Thymus (tissue), 11 donors: ENCODE data around the gene C3AR1. TPM values are rescaled to one million over a fixed set of nuclear protein-coding genes. Genes with fewer than 3 reads are reported as not detected.
"Not testable (repeated sequence)": the region's sequence is repeated elsewhere in the genome, so short reads cannot be mapped to it uniquely, and the experiment has no call there.

Source experiments
- DNase-seq, 9 donors: peaks; one replicate each; pipeline ENCODE4 v3.0.0-alpha.2; 2013; ENCODE audit warnings: low spot score in 9 of 9, low read depth in 6 of 9, missing footprints in 1 of 9
- H3K27ac ChIP-seq, 2 donors: one replicate each; pipeline ENCODE4 v1.5.1; 2013; ENCODE audit warnings: control low read depth in 1 of 2, low read depth in 1 of 2, low read length in 1 of 2, mild to moderate bottlenecking in 1 of 2, moderate library complexity in 1 of 2
- H3K27me3 ChIP-seq, 2 donors: one replicate each; pipeline ENCODE4 v1.5.1; 2013; ENCODE audit warnings: low read length in 1 of 2; ENCODE audit not compliant: control insufficient read depth in 2 of 2, insufficient read depth in 1 of 2
- H3K36me3 ChIP-seq, 2 donors: one replicate each; pipeline ENCODE4 v1.5.1; 2013; ENCODE audit warnings: low read length in 1 of 2, mild to moderate bottlenecking in 1 of 2, moderate library complexity in 1 of 2; ENCODE audit not compliant: control insufficient read depth in 2 of 2, insufficient read depth in 2 of 2
- H3K4me1 ChIP-seq, 2 donors: one replicate each; pipeline ENCODE4 v1.5.1; 2013; ENCODE audit warnings: low read length in 2 of 2; ENCODE audit not compliant: control insufficient read depth in 2 of 2, insufficient read depth in 2 of 2
- H3K4me3 ChIP-seq, 2 donors: one replicate each; pipeline ENCODE4 v1.5.1; 2013; ENCODE audit warnings: low read length in 2 of 2, control low read depth in 1 of 2, mild to moderate bottlenecking in 1 of 2
- H3K9me3 ChIP-seq, 2 donors: one replicate each; pipeline ENCODE4 v1.5.1; 2013; ENCODE audit warnings: low read length in 1 of 2, mild to moderate bottlenecking in 1 of 2; ENCODE audit not compliant: control insufficient read depth in 2 of 2, insufficient read depth in 1 of 2
- WGBS: extraction: QIAGEN DNeasy Blood & Tissue Kit; methylation state at CpG from one replicate; pipeline ENCODE4 v1.1.7; 2013; 5-methylcytosine and 5-hydroxymethylcytosine counted together
- polyA plus RNA-seq: library from polyadenylated mRNA; stranded (reverse); fragments of 200-250 nt; gene quantifications from one replicate; pipeline ENCODE4 v1.2.3, GENCODE V29; 2013
- total RNA-seq: library from RNA; stranded (reverse); fragments of 120-200 nt; gene quantifications from one replicate; pipeline ENCODE4 v1.2.4, GENCODE V29; 2013
- donor health status: healthy.

C3AR1 gene
- total and polyA plus RNA-seq, 2 donors, result 8.2 to 9.6 TPM

DNA sequence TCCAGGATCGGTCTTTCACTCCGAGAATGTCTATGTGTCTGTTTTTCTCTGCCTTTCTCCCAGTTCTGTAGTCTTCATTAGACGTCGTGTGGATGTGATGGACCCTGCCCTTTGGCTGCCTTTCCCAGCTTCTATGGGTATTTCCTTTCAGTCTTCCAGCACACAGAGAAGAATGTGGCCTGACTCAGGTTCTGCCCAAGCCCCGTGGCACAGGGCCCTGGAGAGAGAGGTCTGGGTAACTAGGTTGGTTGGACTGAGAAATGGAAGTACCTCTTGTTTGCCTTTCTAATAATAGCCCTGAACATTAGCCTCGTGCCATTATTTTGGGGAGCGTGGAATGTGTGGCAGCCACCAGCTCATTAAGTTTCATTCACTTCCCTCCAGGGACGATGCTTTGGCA, 29.8 kb downstream of the C3AR1 start:
- 84% methylated on average over 8 of the region's 8 CpGs for WGBS
- peaks cover 37 to 64% of the 10 kb centered on the region in 2 donors for H3K4me1 ChIP-seq
- H3K4me3 ChIP-seq, result no peak overlapping the region
- no peak overlapping the region for H3K27ac ChIP-seq
- peaks cover 10 to 17% of the 10 kb centered on the region in 2 donors for H3K36me3 ChIP-seq
- no peaks in the 10 kb centered on the region for H3K9me3 ChIP-seq
- H3K27me3 ChIP-seq, result no peaks in the 10 kb centered on the region
- no peak for DNase-seq

DNA sequence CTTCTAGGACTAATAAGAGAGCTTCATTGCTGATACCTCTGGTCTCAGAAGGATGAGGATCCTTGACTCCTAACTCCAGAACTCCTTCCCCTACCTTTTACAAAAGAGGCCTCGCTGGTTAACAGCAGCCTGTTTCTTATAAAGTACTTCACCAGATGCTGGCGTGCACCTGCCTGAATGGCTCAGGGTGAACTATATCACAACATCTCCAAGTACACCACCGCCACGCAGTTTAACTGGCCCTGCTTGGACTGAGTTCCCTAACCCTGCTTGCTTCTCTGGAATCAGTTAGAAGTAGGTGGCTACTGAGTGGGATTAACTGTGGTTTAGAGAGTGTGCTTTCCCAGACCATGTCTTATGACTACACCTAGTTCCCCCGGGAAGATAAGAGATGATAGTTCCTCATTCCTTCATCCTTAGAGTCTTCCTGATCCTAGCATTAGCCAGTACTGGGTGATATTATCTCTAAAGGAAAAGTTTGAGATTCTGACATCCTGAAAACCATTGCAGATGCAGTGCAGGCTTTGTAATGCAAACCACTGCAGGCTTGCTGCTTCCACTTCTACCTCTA, 30.6 kb downstream of the C3AR1 start:
- Histone ChIP-seq H3K9me3 (no peaks in the 10 kb centered on the region), H3K27ac (peak overlapping the region in 1 of 2 donors; percentile 36), H3K36me3 (peaks cover 8 to 9% of the 10 kb centered on the region in 2 donors), H3K27me3 (no peaks in the 10 kb centered on the region), H3K4me3 (no peak overlapping the region), H3K4me1 (peaks cover 37 to 64% of the 10 kb centered on the region in 2 donors)
- WGBS, result 78% methylated on average over 5 of the region's 5 CpGs
- peak in 1 of 9 donors; percentile 27 for DNase-seq

DNA sequence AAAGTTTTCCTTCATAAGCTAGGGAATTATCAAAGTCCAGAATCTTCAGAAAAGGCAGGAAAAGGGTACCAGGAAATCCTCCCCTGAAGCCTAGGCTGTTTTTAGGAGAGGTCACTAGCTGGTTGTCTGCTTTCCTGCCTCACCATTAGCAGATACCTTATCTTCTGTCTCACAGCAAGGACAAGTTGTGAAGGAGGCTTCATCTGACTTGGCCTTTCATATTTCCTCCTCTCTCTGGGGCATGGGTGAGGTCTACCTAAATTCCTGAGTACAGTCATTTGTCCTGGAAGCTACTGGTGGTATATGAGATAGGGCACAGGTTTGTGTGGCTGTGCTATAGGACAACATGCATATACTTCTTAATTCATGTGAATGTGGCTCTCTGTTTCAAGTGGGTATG, 31.4 kb downstream of the C3AR1 start:
- no peaks in the 10 kb centered on the region for H3K27me3 ChIP-seq
- peaks cover 37 to 64% of the 10 kb centered on the region in 2 donors for H3K4me1 ChIP-seq
- no peak for DNase-seq
- peaks cover 2% of the 10 kb centered on the region in 2 donors for H3K36me3 ChIP-seq
- no peaks in the 10 kb centered on the region for H3K9me3 ChIP-seq
- no peak overlapping the region for H3K4me3 ChIP-seq
- no peak overlapping the region for H3K27ac ChIP-seq

DNA sequence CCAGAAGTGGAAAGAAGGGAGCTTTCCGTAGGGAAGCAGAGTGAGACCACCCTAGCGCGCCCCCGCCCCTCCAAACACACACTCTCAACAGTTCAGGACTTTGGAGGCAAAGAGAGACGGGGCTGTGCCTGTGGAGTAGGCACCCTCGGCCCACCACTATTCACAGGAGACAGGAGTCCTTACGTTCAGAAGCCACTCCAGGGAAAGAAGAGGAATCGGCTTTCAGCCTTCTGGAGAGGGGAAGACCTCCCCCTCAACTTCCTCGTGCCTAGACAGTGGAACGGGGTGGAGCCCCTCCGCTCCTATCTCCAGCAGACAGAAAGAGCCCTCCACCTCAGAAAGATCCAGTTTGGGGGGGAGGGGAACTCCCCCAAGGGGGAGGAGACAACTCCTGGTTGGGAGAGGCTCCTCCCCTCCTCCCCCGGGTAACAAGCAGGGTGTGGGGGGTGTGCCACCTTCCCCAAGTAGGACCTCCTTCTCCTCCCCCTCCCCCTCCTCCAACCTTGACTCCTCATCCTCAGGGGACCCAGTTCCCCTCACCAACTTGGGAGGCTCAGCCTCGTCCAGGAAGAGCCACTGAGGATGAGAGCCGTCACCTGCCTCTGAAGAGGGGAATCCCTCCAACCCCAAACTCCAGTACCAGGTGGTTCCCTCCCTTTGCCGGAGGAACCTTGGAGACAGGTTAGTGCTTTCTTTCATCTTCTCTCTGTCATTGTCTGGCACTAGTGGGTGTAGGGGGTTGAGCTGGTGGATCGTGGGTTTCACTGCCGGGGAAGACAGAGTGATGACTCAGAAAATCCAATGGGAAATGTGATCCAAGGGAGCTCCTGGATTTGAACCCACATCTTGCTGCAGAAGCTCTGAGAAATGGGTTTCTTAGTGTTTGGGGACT, 32.8 kb downstream of the C3AR1 start:
- H3K27me3 ChIP-seq, result no peaks in the 10 kb centered on the region
- 14% methylated on average over 17 of the region's 17 CpGs for WGBS

DNA sequence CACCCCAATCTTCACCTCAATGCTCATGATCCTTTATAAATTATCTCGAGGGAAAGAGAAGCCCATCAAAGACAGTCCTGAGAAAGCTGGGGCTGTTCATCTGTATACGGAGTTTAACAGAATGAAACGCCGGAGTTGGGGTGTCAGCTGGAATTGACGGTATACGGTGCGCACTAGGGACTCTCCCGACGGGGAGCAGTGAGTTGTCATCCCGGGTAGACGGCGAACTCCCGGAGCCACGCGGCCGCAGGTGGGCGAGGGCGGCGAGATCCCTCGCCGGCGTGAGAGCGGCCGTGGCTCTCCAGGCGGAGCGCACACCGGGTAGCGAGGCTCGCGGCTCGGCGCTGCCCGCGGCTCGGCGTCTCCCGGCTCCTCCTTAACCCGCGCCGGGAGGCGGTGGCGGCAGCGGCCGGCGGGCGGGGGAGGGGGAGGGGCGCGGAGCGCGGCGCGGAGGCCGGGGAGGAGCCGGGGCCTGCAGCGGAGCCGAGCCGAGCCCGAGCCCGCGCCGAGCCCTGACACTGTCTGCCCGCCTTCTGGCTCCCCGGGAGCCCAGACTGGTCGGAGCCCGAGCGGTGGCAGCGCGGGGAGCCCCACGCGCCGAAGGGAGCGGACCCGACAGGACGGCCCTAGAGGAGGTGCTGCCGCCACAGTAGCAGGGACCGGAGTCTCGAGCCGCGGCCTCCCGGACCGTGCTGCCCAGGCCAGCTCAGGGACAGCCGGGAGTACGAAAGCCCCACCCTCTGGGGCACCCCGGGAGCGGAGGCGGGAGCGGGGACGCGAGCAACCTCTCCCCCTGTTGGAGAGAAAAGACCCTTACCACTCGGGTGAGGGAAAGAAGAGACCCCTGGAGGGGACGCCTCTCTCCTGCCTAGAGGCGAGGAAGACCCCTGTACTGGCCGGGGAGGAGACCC, 33.7 kb downstream of the C3AR1 start, which contains the start of gene FOXJ2:
TSS of gene FOXJ2 (plus strand) at position 475 of the 911 bp plus-strand sequence. CDS start 7,117 bp downstream, outside the sequence.
- Histone ChIP-seq H3K27ac (peak within 1 kb of the TSS; percentile 81 to 95), H3K36me3 (no peaks in the 10 kb centered on the region), H3K4me3 (peak within 1 kb of the TSS; percentile 97 to 99), H3K9me3 (no peaks in the 10 kb centered on the region), H3K27me3 (no peaks in the 10 kb centered on the region), H3K4me1 (peaks cover 21 to 47% of the 10 kb centered on the region in 2 donors)
- DNase-seq, result peak in 7 of 9 donors; percentile 56 to 86 (median 63)
- WGBS, result under 1% methylated on average over 92 of the region's 93 CpGs

More for the DNA sequence above, 32.8 kb downstream of the C3AR1 start:
- peaks cover 30 to 56% of the 10 kb centered on the region in 2 donors for H3K4me1 ChIP-seq
- H3K4me3 ChIP-seq, result peak overlapping the region; percentile 97 to 99
- DNase-seq, result peak in 6 of 9 donors; percentile 53 to 79 (median 60)
- H3K9me3 ChIP-seq, result no peaks in the 10 kb centered on the region
- peak overlapping the region; percentile 81 to 95 for H3K27ac ChIP-seq
- no peaks in the 10 kb centered on the region for H3K36me3 ChIP-seq

DNA sequence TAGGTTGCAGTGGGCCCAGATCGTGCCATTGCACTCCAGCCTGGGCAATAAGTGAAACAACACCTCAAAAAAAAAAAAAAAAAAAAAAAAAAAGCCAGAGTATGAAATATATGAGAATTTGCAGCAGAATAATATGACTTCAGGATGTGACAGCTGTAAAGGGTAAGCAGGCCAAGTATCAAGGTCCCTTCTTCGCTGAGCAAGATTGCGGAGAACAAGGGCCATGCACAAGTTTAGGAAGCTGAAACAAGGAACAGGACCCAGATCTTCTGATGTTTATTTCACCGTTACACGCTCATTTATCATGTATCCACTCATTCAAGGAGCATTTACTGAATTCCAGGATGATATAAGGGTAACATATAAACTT, 34.3 kb downstream of the C3AR1 start:
- H3K27ac ChIP-seq, result peak overlapping the region in 1 of 2 donors; percentile 77
- peak overlapping the region; percentile 48 to 99 for H3K4me3 ChIP-seq
- no peak for DNase-seq
- H3K4me1 ChIP-seq, result peaks cover 15 to 45% of the 10 kb centered on the region in 2 donors
- 70% methylated on average over 5 of the region's 5 CpGs for WGBS
- H3K9me3 ChIP-seq, result no peaks in the 10 kb centered on the region
- H3K27me3 ChIP-seq, result no peaks in the 10 kb centered on the region
- no peaks in the 10 kb centered on the region for H3K36me3 ChIP-seq

DNA sequence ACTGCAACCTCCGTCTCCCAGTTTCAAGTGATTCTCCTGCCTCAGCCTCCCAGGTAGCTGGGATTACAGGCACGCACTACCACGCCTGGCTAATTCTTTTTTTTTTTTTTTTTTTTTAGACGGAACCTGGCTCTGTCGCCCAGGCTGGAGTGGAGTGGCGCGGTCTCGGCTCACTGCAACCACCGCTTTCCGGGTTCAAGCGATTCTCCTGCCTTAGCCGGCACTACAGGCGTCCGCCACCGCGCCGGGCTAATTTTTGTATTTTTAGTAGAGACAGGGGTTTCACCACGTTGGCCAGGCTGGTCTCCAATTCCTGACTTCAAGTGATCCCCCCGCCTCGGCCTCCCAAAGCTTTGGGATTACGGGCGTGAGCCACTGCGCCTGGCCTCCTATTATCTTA, 35.1 kb downstream of the C3AR1 start:
- H3K9me3 ChIP-seq, H3K27me3 ChIP-seq, H3K36me3 ChIP-seq, H3K4me3 ChIP-seq, DNase-seq, H3K27ac ChIP-seq: not testable (repeated sequence)
- peaks cover 15 to 40% of the 10 kb centered on the region in 2 donors for H3K4me1 ChIP-seq
- 97% methylated on average over 23 of the region's 23 CpGs for WGBS

DNA sequence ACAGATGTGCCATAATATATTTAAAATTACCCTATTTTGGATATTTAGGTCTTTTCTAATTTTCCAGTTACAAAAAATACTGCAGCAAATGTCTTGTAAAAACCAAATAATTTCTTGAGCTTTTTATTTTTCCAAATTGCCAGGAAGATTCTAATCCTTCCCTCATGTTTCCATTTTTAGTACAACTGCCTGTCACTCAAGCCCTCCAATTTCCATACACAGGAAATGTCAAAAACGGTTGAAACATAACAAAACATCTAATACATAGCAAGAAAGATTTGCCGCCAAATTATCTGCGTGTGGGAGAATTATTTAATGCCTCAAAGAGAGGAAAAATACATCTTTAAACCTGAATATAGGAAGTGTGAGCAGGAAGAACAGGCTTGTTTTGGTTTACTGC, 36.0 kb downstream of the C3AR1 start:
- H3K27ac ChIP-seq, result no peak overlapping the region
- no peaks in the 10 kb centered on the region for H3K9me3 ChIP-seq
- no peak for DNase-seq
- H3K27me3 ChIP-seq, result no peaks in the 10 kb centered on the region
- no peaks in the 10 kb centered on the region for H3K36me3 ChIP-seq
- H3K4me3 ChIP-seq, result no peak overlapping the region
- WGBS, result 92% methylated on average over 3 of the region's 3 CpGs
- H3K4me1 ChIP-seq, result peaks cover 19 to 40% of the 10 kb centered on the region in 2 donors
